ENCODE results near the gene TOX3.

- no peak for TF ChIP-seq CTCF (conservative IDR thresholded peaks at IDR 0.05)
- TF ChIP-seq ZFX (IDR thresholded peaks at IDR 0.05): no peak
These were observed 77.9 kb downstream of the TOX3 start for GRCh38 chr16:52469091-52469490.

Data from C4-2B (cell line).